GM15510 (cell line): ENCODE results near the gene LRMDA.

Experiments
- POLR2A ChIP-seq: IDR thresholded peaks from 3 replicates; pipeline ENCODE4 v1.6.1; 2011; ENCODE audit warnings: borderline replicate concordance; ENCODE audit not compliant: insufficient read length; ENCODE audit errors: extremely low read depth

Gene LRMDA

DNA sequence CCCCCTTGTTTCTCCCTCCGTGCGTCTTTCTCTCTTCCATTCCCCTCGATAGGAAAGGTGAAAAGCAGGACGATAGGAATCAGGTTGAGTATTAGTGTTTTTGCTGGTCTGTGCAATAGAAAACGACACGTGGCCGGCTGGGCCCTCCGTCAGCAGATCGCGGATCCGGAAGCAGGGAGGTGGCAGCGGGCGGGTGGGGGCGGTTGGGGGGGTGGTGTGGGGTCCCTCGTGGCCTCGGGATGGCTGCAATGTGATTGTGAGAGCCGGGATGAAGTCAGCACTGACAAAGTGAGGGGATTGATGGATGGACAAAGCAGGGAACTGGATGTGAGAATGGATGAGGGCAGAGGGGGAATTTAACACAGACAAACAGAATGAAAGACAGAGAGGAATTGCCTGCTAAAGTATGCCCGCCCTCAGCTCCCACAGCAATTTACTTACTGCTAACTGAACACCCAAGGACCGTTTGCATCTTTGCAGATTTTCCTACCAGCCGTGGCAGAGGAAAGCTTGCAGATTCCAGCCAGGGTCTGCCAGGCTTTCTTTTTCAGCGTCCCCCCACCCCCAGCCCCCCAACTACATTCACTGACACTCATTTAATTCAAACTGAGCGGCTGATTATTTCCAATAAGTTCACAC is 280.9 kb downstream of the LRMDA start:
- TF ChIP-seq POLR2A: no peak

DNA sequence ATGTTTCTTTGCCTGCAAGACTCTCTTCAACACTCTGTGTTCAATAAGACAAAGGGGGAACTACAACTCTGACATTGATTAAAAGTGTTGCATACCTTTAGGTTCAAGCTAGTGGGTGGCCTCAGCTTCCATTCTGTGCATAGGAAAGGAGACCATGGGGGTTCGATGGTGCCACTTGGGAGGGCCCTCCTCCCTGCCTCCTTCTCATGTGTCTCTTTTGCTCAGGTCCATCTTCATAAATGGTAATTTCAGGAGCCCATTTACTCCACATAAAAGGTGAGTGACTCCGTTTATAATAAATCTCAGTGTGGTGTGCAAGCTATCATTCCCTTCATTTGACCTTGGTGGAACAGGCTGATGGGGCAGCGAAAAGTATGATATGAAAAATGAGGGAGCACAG is 285.1 kb downstream of the LRMDA start:
- no peak for TF ChIP-seq POLR2A

DNA sequence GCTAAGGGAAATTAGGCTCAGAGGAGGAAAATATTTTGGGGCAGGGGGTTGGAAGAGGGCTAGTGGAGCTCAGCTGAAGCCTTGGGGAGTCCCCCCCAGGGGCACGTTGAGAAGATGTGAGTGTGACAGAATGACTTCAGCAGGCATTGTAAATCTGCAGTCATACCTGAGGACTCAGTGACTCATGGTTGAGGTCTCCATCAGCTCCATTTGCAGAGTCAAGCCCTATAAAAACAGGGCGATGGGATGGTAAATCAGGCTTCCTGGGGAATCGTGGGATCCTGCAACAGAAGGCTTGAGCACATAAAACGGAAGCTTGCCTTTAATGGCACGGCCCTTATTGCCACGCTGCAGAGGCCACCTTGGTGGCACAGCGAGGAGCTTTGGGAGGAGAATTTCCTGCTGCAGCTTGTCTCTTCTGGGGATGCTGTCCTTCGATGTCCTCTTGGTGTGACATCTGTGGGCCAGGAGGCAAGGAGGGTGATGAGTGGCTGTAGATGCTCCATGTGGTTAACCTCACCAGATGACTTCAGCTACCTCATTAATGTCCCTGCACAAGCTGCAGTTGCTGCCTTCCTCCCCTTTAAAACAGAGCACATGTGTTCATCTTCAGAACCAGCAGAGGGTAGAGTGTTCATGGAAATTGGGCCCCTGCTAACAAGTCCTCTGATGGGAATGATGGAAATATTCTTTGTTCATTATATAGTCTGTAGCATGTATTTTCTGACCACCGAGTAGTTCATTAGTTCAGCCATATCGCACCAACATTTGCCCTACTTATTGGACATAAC is 285.9 kb downstream of the LRMDA start:
- no peak for TF ChIP-seq POLR2A

DNA sequence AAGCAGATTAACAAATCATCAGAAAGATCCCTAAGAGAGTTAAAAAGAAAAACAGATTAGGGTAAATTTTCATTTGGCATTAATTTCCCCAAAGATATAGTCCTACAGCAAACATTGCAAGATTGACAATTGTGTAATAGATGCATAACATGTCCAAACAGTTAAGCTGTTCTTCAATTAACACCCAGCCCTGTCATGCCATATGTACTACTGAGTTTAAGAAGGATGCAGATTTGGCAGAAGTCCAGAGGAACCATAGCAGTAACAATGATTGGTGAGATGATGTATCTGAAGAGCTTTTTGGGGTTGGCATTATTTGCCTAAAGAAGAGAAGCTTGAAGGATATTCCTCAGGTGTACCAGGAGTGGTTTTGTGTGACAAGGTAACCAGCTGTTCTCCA is 287.6 kb downstream of the LRMDA start:
- TF ChIP-seq POLR2A: no peak

GRCh38 chr10:75720157-75720556 is 288.7 kb downstream of the LRMDA start:
- no peak for TF ChIP-seq POLR2A

DNA sequence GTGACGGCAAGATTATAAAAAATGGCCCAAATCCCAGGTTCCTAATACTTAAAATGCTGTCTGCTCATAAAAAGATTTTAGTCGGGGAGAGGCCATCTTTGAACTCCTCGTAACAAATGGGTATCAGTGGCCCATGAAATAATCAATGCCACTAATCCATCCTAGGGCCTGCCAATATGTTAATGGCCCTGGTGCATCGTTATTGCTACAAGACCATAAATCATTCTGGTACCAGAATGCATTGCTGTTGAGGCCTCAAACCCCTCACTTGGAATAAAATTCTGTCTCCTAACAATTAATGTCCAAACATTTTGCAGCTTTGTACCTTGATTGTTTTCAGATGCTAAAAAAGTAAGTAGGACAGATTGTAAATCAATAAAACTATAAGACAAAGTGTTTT is 290.6 kb downstream of the LRMDA start:
- no peak for TF ChIP-seq POLR2A

- no peak for TF ChIP-seq POLR2A
These were observed 291.2 kb downstream of the LRMDA start for GRCh38 chr10:75722609-75723008.

GRCh38 chr10:75723319-75723980 is 292.0 kb downstream of the LRMDA start:
- no peak for TF ChIP-seq POLR2A

- no peak for TF ChIP-seq POLR2A
These were observed 292.6 kb downstream of the LRMDA start for GRCh38 chr10:75724047-75724446.

DNA sequence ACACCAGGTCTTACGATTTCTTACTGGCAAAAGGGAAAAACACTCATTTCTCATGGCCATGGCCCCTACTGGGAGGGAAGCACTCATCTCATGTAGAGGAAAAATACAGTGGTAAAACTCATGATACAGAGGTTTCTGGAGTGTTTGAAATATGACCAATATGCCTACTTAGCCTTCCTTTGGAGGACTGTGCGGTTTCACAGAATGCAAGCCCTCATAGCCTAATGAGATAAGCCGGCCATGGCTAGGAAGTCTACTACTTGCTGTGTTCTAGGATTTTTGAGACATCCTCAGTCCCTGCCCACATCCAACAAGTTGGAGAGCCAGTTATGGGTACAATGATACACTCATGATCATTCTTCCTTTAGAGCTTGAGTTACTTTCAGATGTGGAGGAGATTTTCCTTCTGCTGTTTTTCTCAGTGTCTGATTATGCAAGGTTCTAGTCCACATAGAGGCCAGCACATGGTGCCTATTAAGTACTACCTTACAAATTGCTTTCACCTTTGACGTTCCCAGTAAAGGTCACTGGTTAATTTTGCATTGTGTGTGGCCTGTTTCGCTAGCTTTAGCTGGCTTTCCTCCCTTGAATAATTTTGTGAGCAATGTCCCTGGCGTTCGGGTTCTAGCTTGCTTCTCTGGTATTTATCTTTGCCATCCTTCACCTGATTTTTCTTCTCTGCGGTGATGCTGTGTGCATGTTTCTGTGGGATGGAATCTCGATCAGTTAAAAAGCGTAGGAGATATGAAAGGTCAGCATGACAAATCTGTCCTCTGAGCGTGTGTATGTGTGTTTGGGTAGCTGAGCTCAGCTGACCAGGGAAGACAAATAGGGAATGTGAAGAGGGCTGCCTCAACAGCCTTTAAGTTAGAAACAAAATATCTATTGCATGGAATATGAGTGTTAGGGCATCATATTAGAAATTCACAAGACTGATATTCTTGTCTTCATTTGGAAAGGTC is 295.4 kb downstream of the LRMDA start:
- TF ChIP-seq POLR2A: no peak

GRCh38 chr10:75730847-75731246 is 299.4 kb downstream of the LRMDA start:
- TF ChIP-seq POLR2A: no peak

DNA sequence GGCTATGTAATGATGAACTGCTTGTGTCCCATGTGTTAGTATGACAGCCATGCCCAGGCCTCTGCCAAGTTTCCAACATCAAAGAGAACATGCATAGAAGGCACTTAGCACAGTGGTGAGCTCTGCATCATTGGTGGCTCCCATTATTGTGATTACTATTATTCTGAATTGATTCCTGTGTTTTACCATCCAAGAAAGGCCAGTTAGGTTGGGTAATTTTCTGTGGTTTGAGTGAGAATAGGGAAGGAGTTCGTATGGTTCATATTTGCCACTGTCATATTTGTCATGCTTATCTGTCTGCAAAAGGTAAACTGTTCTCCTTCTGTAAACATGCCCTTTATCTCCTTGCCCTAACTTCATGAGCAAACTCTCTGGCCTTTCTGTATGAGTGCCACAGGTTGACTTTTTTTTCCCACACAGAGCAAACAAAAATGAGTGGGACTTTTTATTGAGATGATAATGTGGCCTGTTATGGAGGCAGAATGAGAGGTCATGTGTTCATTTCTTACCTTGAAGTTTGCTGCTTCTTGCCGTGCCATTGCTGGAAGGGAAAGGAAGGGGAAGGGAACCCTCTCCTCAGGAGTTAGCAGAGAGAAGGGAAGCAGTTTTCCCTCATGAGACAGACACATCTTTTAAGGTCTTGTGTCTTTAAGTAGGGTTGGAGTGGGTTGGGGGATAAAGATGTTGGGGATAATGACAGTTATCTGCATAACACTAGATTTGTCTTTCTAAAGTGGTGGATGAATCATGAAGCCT is 301.9 kb downstream of the LRMDA start:
- no peak for TF ChIP-seq POLR2A

DNA sequence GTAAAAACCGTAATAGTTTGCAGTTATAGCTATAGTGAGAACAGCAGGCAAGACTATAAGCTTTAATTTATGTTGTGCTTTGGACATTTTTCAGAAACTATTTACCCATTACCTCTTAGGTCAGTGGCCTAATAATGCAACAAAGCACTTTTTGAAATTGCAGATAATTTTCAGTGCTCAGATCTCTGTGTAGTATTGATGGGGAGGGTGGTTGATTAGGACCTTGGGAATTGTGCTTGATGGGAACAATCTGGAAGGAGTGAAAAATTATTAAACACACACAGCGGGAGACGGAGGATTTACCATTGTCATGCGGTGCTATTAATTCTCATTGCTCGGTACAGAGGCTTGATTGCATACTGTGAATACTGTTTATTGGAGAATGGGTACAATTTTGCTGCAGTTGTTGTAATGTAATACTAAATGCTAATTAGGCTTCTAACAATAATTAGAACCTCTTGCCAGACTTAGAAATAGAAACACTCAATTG is 304.8 kb downstream of the LRMDA start:
- no peak for TF ChIP-seq POLR2A
